K562 (cell line): ENCODE measurements around the gene PIK3R2. TPM values are rescaled to one million over a fixed set of nuclear protein-coding genes. Genes with fewer than 3 reads are reported as not detected.

ENCODE experiments used
- DEAF1 ChIP-seq: fragments of 450-650 bp; formaldehyde crosslinking; IDR thresholded peaks from 2 replicates; pipeline ENCODE4 v1.4.0; 2020; ENCODE audit warnings: mild to moderate bottlenecking, moderate library complexity
- DNMT1 ChIP-seq: fragments of 450-650 bp; IDR thresholded peaks from 2 replicates; pipeline ENCODE4 v1.6.1; 2016; ENCODE audit warnings: antibody characterized with exemption, mild to moderate bottlenecking
- ESRRA ChIP-seq: fragments of 450-650 bp; IDR thresholded peaks from 2 replicates; pipeline ENCODE4 v1.6.1; 2014; ENCODE audit warnings: low read depth, mild to moderate bottlenecking, moderate library complexity, borderline replicate concordance
- IRF1 ChIP-seq: sonication (generic); formaldehyde crosslinking; IDR thresholded peaks from 2 replicates; pipeline ENCODE4 v1.8.0; 2022; ENCODE audit warnings: missing genetic modification reagents, mild to moderate bottlenecking, borderline replicate concordance
- KAT2B ChIP-seq: IDR thresholded peaks from one replicate; pipeline ENCODE4 v1.6.1; 2012; ENCODE audit warnings: low read depth, mild to moderate bottlenecking, control low read depth, inconsistent platforms, low read length, moderate library complexity
- MEF2A ChIP-seq: IDR thresholded peaks from 2 replicates; pipeline ENCODE4 v1.6.1; 2011; ENCODE audit warnings: low read depth, mild to moderate bottlenecking, low read length, moderate library complexity; ENCODE audit not compliant: control insufficient read depth
- NBN ChIP-seq: fragments of 450-650 bp; IDR thresholded peaks from 2 replicates; pipeline ENCODE4 v1.6.1; 2016; ENCODE audit warnings: low read depth, mild to moderate bottlenecking
- PHF21A ChIP-seq: fragments of 450-650 bp; IDR thresholded peaks from 2 replicates; pipeline ENCODE4 v1.6.1; 2017; ENCODE audit warnings: low read depth, borderline replicate concordance
- POLR3A ChIP-seq: IDR thresholded peaks from 2 replicates; pipeline ENCODE4 v1.6.1; 2011; ENCODE audit warnings: borderline replicate concordance, mild to moderate bottlenecking, moderate library complexity; ENCODE audit not compliant: insufficient read length, insufficient read depth; ENCODE audit errors: extremely low read depth
- PTTG1 ChIP-seq: fragments of 450-650 bp; IDR thresholded peaks from 2 replicates; pipeline ENCODE4 v1.6.1; 2016; ENCODE audit warnings: low read depth, mild to moderate bottlenecking, missing genetic modification characterization, missing compliant biosample characterization
- TAF15 ChIP-seq: fragments of 200-400 bp; formaldehyde crosslinking; IDR thresholded peaks from 2 replicates; pipeline ENCODE4 v1.6.1; 2017; ENCODE audit warnings: mild to moderate bottlenecking, low read depth, low read length, moderate library complexity
- TCF7 ChIP-seq: sonication (generic); IDR thresholded peaks from 2 replicates; pipeline ENCODE4 v1.6.1; 2016; ENCODE audit warnings: antibody characterized with exemption, borderline replicate concordance
- TEAD1 ChIP-seq, 2 experiments: fragments of 450-650 bp in 1 of 2; sonication (generic) in 1 of 2; formaldehyde crosslinking; IDR thresholded peaks; 2 replicates each; pipeline versions ENCODE4 v1.4.0 to v1.8.0; 2020 to 2022; ENCODE audit warnings: mild to moderate bottlenecking in 2 of 2, missing genetic modification reagents in 1 of 2
- TEAD2 ChIP-seq: fragments of 450-650 bp; IDR thresholded peaks from 2 replicates; pipeline ENCODE4 v1.6.1; 2016; ENCODE audit warnings: missing genetic modification characterization, control low read depth, missing compliant biosample characterization
- U2AF2 ChIP-seq: fragments of 200-400 bp; formaldehyde crosslinking; optimal IDR thresholded peaks from 2 replicates; pipeline ENCODE3; 2017; ENCODE audit warnings: low read depth, mild to moderate bottlenecking, low read length
- YY1 ChIP-seq, 3 experiments: IDR thresholded peaks; 2 replicates each; pipeline ENCODE4 v1.6.1; 2011; ENCODE audit warnings: low read length in 2 of 3, mild to moderate bottlenecking in 2 of 3, moderate library complexity in 2 of 3, borderline replicate concordance in 1 of 3, control low read depth in 1 of 3, low read depth in 1 of 3; ENCODE audit not compliant: insufficient read depth in 3 of 3, insufficient replicate concordance in 2 of 3, control insufficient read depth in 1 of 3, insufficient read length in 1 of 3; ENCODE audit errors: extremely low read depth in 1 of 3
- ZMIZ1 ChIP-seq, 2 experiments: fragments of 150-350 bp in 1 of 2; IDR thresholded peaks; 2 replicates each; pipeline ENCODE4 v1.6.1; 2012 to 2016; ENCODE audit warnings: low read depth in 2 of 2, low read length in 2 of 2, mild to moderate bottlenecking in 1 of 2, moderate library complexity in 1 of 2
- ZNF589 ChIP-seq: fragments of 200-800 bp; sonication (Bioruptor generic); IDR thresholded peaks from 2 replicates; pipeline ENCODE4 v1.6.1; 2016; ENCODE audit warnings: low read depth, missing genetic modification characterization, missing compliant biosample characterization
- polyA plus RNA-seq, 8 experiments: library from polyadenylated mRNA; depleted of rRNA in 4 of 8; stranded (reverse) in 5 of 8; unstranded in 3 of 8; fragments of >200 nt; fragmentation: Nextera tagmentation in 2 of 8; fragmentation: Illumina TruSeq in 1 of 8; extraction: Ambion mirVana in 2 of 8; extraction: Trizol in 1 of 8; gene quantifications; 2 replicates each; pipeline versions ENCODE4 v1.2.1 to v1.2.3, GENCODE V29; 2011 to 2014; ENCODE audit warnings: inconsistent platforms in 1 of 8, missing spikeins in 1 of 8
- total RNA-seq, 7 experiments: library from RNA; depleted of rRNA in 6 of 7; stranded (reverse); fragments of >200 nt in 6 of 7; fragmentation: Illumina TruSeq in 2 of 7; extraction: Trizol in 2 of 7; gene quantifications; 2 replicates each; pipeline versions ENCODE4 v1.2.1 to v1.2.3, GENCODE V29; 2011 to 2021; ENCODE audit warnings: low replicate concordance in 1 of 7
- TF ChIP-seq, protein P1 (sequence below): fragments of 250-450 bp; sonication (Bioruptor Pico); IDR thresholded peaks from 2 replicates; pipeline ENCODE4 v1.8.0; 2021; ENCODE audit warnings: borderline replicate concordance, mild to moderate bottlenecking, moderate library complexity; ENCODE audit not compliant: poor library complexity, severe bottlenecking

Gene PIK3R2
- total and polyA plus RNA-seq, 9 of the 15 experiments (the other 6 are each of a cell fraction or from before 2014, with no cell fraction given), result 0.39 to 37.9 (median 5.3) TPM

- TF ChIP-seq IRF1 (CRISPR knock-in tag) (no peak), TEAD2 (tag) (no peak), TAF15 (no peak), NBN (no peak), MEF2A (no peak), YY1 (IDR thresholded peaks at IDR 0.05; ENCODE audit: borderline replicate concordance in 1 of 3, control insufficient read depth in 1 of 3, extremely low read depth in 1 of 3, insufficient read depth in 3 of 3, insufficient read length in 1 of 3, insufficient replicate concordance in 2 of 3, low read depth in 1 of 3, low read length in 2 of 3) (no peak), ZMIZ1 (IDR thresholded peaks at IDR 0.05; ENCODE audit: low read depth in 2 of 2, low read length in 2 of 2) (no peak), U2AF2 (no peak), ZNF589 (CRISPR knock-in tag) (no peak), ESRRA (peak; percentile 84), KAT2B (no peak), POLR3A (no peak), PTTG1 (tag) (no peak), DNMT1 (no peak), DEAF1 (CRISPR knock-in tag) (no peak), PHF21A (no peak), TEAD1 (CRISPR knock-in tag; IDR thresholded peaks at IDR 0.05) (no peak), TCF7 (no peak)
- TF ChIP-seq, protein P1, sequence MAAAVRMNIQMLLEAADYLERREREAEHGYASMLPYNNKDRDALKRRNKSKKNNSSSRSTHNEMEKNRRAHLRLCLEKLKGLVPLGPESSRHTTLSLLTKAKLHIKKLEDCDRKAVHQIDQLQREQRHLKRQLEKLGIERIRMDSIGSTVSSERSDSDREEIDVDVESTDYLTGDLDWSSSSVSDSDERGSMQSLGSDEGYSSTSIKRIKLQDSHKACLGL (CRISPR knock-in tag), result no peak
Measured at GRCh38 chr19:18155095-18156087, 2.4 kb downstream of the PIK3R2 start (continued).
